NCI-H2107 (cell line): ENCODE measurements around the gene LITAFD.
"Not testable (repeated sequence)": the region's sequence is repeated elsewhere in the genome, so short reads cannot be mapped to it uniquely, and the experiment has no call there.

ENCODE experiments used
- DNase-seq: peaks from one replicate; lab custom pipeline; 2025; lab: John Stamatoyannopoulos, UW

Gene LITAFD

GRCh38 chr16:8858994-8859912 lies 22.9 kb upstream of the LITAFD start:
- DNase-seq: no peak

- no peak for DNase-seq
These were observed 22.0 kb upstream of the LITAFD start for GRCh38 chr16:8859913-8860881.

GRCh38 chr16:8861563-8862308 lies 20.4 kb upstream of the LITAFD start:
- no peak for DNase-seq

GRCh38 chr16:8862309-8863130 lies 19.6 kb upstream of the LITAFD start:
- DNase-seq: no peak

- no peak for DNase-seq
These were observed 18.3 kb upstream of the LITAFD start for GRCh38 chr16:8863594-8864424.

GRCh38 chr16:8864480-8865110 lies 17.6 kb upstream of the LITAFD start:
- DNase-seq: no peak

- DNase-seq: no peak
These were observed 16.8 kb upstream of the LITAFD start for GRCh38 chr16:8865145-8865882.

GRCh38 chr16:8866118-8866883 lies 15.8 kb upstream of the LITAFD start:
- no peak for DNase-seq

GRCh38 chr16:8866884-8867215 lies 15.3 kb upstream of the LITAFD start:
- DNase-seq: no peak

GRCh38 chr16:8867216-8867931 lies 14.8 kb upstream of the LITAFD start:
- no peak for DNase-seq

GRCh38 chr16:8867932-8868415 lies 14.2 kb upstream of the LITAFD start:
- DNase-seq: no peak

GRCh38 chr16:8868416-8869211 lies 13.5 kb upstream of the LITAFD start, which contains the start of gene CARHSP1:
Gene CARHSP1, minus strand, starts transcription at chr16:8869006. Its CDS starts 9,678 bp downstream, at chr16:8859328.
- peak; percentile 64 for DNase-seq

- no peak for DNase-seq
These were observed 12.8 kb upstream of the LITAFD start for GRCh38 chr16:8869212-8869987.

- DNase-seq: not testable (repeated sequence)
These were observed 12.2 kb upstream of the LITAFD start for GRCh38 chr16:8869988-8870241.

- no peak for DNase-seq
These were observed 10.1 kb upstream of the LITAFD start for GRCh38 chr16:8872071-8872470.
